Endometrial microvascular endothelial cells (primary cell): ENCODE measurements around the gene DNAJB13. TPM values are rescaled to one million over a fixed set of nuclear protein-coding genes. Genes with fewer than 3 reads are reported as not detected.

Experiments
- in situ Hi-C: cut with HindIII; loops from 2 replicates; pipeline ENCODE4 v1.10.0; 2017; ENCODE audit warnings: low sequenced_read_pairs, low pct_unique_long_range_greater_than_20kb; ENCODE audit errors: inconsistent ontology term
- total RNA-seq: library from RNA; depleted of rRNA; stranded (reverse); fragments of >200 nt; gene quantifications from one replicate; pipeline ENCODE4 v1.2.3, GENCODE V29; 2015; ENCODE audit errors: inconsistent ontology term

The DNAJB13 gene
- total RNA-seq, 1 donor from 2014 or later: not detected

DNA sequence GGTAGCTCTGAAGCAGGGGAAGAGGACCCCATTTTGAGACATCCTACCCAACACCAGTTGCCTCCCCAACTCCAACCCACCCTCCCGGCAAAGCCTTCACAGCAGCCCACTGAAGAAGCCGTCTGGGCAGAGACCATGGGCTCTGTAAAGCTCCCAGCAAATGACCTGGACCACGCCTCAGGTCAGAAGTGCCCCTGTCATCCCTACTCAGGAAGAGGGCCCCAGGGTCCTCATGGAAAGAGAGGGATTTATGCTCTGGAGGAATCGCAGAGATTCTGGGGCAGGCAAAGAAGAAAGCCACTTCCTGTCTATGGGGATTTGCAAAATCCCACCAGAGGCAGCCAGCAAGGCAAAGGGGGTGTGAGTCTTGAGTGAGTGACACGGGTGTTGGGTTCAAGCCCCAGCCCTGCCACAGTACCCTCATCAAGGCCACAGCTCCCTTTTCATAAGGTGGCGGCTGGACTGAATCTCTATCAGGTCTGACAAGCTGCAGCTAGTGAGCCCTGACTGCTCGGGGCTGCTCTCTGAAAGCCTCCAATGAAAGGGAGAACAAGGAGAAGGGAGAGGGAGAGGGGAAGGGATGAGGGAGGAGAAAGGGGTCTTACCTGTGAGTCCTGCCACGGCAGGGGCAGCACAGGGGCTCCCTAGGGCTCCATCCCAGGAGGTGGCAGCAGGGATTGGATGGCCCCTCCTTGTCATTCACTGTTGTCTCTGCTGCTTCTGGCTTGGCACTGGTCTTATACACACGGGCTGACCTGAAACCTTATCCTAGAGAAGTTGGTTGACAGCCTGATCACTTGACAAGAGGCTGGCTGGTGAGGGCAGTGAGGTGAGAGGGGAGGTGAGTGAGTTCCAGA, 57.8 kb downstream of the DNAJB13 start, which contains the start of gene UCP3:
Gene UCP3 (minus strand): TSS at position 713 of the 857 bp plus-strand sequence. CDS start 2,043 bp downstream, outside the sequence.
- in situ Hi-C loops: no loop called here

DNA sequence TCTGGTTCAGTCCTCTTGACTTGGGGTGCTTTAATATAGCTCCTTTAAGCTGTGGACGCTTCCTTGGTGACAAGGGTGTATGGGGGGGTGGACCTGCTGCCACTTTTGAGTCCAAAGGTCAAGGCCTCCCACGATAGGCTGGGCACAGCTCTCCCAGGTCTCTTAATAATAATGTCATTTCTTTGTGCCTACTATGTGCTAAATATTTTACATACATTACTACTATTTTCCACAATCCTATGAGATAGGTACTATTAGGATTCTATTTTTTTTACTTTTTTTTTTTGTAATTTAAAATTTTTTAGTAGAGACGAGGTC, 58.4 kb downstream of the DNAJB13 start:
- in situ Hi-C loops: no loop called here

DNA sequence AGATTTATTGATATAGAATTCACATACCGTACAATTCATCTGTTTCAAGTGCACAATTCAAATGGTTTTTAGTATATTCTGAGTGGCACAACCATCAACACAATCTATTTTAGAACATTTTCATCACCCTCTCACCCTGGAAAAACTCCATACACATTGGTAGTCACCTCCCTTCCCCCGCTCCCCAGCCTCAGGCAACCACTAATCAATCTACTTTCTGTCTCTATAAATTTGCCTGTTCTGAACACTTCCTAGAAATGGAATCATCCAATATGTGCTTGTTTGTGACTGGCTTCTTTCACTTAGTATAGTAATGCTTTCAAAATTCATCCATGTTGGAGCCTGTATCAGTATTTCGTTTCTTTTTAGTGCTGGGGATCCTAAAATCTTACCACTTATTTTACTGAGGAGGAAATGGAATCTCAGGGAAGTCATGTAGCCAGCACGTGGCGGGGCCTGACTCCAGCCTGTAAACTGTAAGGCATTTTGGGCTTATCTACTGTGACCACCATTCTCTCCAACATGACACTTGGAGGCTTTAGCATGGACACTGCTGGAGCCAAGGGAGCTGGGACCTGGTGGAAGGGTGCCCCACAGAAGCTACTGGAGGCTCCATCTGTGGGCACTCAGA, 59.0 kb downstream of the DNAJB13 start:
- in situ Hi-C loops: no loop called here

DNA sequence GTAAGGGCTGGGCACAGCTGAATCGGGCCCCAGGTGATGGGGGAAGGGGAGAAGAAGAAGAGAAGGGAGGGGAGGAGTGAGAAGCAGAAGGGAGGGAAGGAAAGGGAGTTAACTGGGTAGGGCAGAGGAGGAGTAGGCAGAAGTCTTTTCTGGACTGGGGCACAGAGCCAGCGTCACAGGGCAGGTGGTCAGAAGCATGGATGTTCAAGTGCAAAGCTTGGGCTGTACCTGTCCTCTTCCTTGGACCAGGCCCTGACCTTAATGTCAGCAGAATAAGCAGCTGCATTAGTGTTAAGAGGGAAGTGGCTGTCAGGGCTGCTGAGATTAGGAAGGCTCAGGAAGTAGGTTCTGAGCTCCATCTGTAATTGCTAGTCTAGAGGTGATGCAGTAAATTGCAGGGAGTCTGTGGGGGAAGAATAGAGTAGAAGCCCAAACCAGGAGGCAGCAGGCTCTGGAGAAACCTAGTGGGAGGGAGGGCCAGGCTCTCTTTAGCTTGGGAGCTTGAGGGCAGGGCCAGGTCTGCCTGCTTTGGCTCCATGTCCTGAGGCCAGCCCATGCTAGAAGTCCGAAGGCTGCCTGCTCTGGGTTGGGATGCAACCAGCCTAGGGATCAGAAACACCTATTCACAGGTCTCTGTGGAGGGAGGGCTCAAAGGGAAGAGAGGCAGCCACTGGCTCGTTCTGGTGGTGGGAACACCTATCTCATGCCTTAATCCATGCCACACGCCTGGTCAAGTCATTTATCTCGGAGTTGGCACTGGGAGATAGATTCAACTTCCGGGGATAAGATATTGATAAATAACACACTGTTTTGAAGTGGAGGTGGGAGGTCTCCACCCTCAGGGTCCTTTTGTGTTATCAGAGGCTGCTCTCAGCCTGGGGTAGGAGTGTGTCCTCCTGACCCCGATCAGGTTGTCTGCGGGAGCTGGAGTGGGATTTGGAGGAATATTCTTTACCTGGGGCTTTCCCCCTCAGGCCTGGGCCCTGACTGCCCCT, 59.8 kb downstream of the DNAJB13 start:
- in situ Hi-C loops: no loop called here

DNA sequence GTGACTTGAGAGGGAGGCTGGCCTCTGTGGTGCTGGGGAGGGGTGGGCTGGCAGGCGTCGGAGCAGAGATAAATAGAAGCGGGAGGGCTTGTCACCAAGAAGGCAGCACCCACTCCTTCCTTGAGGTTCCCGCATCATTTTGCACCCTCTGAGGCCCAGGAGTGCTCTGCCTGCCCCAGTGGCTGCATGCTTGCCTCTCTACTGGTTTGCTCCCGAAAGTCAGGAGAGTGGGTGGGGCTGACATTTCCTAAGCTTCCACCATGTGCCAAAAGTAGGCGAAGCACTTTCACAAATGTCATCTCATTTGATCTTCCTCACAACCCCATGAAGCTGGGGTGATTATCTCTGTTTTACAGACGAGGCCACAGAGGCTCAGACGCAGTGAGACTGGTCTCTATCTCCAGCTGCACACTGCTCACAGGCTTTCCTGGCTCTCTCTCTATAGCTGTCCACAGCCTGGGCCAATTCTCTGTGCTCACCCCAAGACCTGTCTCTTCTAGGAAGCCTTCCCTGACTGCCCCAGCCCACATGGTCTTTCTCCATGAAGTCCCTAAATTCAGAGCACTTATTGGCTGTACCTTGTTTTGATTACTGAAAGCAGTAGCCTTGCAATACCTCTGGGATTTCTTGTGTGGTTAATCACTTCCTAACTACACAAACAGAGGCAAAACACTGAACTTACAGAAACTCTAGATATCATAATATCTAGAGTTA, 60.7 kb downstream of the DNAJB13 start:
- in situ Hi-C loops: no loop called here

DNA sequence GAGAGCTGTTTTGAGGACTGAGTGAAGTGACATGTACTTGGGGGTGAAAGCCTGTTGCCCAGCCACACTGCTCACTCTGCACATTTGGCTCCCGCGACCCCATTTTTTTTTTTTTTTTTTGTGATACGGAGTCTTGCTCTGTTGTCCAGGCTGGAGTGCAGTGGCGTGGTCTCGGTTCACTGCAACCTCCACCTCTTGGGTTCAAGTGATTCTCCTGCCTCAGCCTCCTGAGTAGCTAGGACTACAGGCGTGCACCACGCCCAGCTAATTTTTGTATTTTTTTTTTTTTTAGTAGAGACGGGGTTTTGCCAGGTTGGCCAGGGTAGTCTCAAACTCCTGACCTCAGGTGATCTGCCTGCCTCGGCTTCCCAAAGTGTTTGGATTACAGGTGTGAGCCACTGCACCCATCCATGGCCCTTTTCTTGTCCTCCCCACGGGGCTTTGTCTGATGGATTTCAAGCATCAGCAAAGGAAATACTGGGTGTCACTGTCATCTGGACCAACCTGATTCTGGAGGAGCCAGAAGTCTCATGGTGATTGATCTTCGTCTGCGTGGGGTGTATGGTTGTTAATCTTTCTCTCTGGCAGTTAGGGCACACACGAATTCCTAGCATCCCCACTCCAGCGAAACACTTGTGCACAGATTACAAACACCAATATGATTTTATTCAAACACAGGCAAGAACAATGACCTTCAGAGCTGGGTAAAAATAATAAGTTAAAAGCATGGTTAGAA, 61.4 kb downstream of the DNAJB13 start:
- in situ Hi-C loops: no loop called here

DNA sequence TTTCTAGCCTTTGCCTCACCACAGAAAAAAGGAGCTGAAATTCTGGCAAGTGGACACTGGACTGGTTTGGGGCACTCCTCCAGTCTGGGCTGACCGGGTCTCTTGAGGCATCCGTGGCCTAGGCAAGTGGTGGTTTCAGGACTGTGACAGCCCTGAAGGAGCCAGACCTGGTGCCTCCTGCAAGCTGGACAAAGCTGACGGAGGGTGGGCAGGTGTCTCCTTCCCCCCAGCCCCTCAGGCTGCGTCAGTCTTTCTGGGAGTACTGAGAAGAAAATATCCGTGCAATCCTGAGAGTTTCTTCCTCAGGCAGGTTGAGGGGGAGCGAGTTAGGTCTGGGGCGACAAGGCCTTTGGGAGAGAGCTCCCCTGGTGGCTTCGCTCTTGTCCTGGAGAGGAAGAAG, 62.3 kb downstream of the DNAJB13 start:
- in situ Hi-C loops: no loop called here

DNA sequence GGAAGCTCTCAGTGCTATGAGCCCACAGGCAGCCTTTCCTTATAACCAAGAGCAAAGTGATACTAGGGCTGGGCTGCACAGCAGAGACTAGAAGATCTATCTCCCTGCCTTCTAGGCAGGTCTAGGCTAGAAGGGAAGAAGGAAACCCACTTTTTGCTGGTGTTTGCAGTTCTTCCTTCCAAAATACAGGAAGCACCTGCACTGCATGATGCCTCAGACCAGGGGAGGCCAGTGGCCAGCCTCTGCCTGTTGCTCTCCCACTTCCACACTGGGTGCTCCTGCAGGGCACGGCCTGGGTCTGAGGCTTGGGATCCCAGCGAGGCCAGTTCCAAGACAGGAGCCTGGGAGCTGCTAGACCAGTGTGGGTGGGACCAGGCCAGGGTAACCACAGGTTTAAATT, 64.1 kb downstream of the DNAJB13 start:
- in situ Hi-C loops: no loop called here

DNA sequence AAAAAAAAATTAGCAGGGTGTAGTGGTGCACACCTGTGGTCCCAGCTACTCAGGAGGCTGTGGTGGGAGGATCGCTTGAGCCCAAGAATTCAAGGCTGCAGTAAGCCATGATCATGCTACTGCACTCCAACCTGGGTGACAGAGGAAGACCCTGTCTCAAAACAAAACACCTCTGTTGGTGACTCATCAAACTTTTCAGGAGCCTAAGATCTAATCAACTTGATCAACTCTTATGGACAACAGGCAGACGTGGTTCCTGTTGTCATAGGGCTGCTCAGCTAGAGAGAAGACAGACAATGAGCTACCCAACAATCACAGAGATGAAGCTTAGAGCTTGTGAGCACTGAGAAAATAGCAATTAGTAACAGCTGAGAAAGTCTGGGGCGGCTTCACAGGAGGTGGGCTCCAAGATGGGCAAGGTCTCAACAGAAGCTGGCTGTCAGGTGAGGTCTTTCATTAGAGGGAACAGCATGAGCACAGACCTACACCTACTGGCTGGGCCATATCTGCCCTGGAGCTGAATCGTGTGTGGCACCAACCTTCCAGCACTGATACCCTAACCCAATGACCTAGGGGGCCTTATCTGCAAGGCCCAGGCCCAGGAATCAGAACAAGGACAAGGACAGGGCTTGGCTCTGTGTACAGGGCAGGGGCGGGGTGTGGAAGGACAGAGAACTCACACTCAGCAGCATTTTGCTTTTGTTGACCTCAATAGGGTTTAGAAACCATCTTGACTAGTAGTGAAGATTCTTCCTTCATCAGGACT, 65.3 kb downstream of the DNAJB13 start:
- in situ Hi-C loops: no loop called here

DNA sequence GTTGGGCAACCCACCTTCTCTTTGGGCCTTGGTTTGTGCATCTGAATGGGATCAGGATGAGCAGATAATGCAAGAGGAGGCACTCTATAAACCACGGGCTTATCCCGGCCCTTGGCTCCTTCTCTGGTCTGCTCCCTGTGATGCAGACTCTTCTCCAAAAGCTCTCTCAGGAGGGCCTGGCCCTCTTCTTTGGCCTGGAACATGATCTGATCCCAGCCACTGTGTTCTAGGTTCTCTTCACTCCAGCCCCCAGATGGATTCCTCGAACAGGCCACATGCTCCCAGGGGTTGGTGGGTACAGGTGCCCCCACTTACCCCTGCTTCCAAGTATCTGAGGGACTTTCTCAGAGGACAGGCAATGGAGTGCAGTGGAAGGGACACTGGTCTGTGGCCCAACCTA, 66.8 kb downstream of the DNAJB13 start:
- in situ Hi-C loops: no loop called here

DNA sequence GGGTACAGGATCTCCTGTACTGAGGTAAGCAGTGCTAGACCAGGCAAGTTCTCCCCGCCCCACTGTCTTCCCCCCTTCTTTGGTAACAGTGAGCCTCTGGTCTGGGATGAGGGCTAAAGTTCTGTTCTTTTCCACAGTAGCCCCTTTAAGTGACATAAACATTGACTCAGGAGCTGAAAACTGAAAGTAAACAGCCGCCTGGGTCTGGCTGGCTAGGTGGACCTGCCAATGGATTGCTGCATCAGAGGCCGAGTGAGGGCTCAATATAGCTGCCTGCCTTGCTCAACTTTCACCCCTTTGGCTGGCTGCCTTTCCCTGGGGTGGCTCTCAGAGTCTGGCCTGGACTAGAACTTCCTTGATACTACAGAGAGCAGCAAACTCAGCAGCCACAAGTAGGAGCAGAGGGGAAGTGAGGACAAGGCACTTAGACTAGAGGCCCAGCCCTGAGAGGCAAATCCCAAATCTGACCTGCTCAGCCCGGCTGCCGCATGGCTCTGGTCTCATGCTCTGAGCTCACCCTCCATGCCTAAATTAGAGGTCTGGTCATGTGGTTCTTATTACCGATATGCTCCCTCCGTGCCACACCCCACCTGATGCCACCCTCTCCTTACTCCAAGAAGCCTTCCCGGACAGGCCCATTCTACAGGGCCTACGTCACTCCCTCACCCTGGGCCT, 67.6 kb downstream of the DNAJB13 start:
- in situ Hi-C loops: no loop called here

DNA sequence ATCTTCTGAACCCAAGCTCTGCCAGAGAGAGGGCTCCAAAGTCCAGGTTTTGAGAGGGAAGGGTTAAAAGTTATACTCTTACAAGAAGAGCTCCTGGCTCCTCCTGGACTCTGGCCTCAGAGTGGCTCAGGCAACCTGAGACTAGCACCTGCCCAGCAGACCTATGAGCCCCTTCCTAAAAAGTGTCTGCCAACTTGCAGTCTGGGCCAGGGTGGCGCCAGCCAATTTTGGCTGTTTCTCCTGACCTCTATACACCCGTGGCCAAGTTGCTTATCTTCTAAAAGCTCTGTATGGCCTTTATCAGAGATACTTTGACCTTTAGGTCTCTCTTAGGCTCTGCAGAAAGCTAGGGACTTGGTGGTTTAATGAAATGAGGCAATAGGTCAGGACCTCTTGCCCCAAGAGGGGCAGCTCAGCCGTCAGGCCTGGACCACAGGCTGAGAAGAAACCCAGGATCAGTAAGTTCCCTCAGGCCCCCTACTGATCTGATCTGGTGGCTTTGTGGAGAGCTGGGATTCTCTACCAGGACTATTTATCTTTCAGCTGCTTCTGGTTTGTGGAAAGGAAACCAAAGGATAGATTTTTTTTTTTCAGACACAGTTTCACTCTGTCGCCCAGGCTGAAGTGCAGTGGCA, 68.4 kb downstream of the DNAJB13 start:
- in situ Hi-C loops: no loop called here

DNA sequence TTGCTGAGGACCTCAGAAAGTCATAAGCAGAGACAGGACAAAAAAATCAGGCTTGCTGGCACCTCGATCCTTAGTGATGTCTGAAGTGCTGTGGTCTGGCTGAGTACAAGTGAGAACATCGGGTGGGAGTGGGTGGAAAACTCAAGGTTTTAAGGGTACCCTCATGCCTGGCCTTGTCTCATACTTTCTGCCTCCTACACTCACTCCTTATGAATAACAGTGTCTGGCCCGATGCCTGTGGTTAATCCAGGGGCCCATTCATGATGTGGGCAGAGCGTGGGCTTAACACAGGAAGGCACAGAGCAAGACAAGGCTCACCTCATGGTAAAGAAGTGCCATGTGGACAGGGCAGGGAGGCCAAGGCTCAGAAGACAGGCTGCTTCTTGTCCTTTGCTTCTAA, 69.0 kb downstream of the DNAJB13 start:
- in situ Hi-C loops: no loop called here
